HepG2 (cell line): ENCODE data around the gene MTO1. TPM values are rescaled to one million over a fixed set of nuclear protein-coding genes. Genes with fewer than 3 reads are reported as not detected.

Source experiments
- ATAC-seq: fragments of 200-7000 bp; cut with Tn5 transposase; 3 replicates; pipeline ENCODE4 v1.9.1; 2020; ENCODE audit warnings: mild to moderate bottlenecking, moderate library complexity
- BruUV-seq: library from RNA; stranded (reverse); fragments of 400-500 nt; replicated peaks from 2 replicates; lab custom pipeline; 2021; lab: Mats Ljungman, UMichigan
- CTCF ChIA-PET: fragments of 300-600 bp; formaldehyde crosslinking; extraction: SDS; loops from one replicate; lab custom pipeline; 2021; ENCODE audit warnings: low total read pairs, inconsistent platforms, low intra/inter-chr PET ratio; lab: Yijun Ruan, JAX
- POLR2A ChIA-PET: fragments of 350-600 bp; sonication (Branson Sonifier 250); formaldehyde crosslinking; loops from one replicate; lab custom pipeline; 2020; ENCODE audit warnings: antibody characterized with exemption, inconsistent platforms; lab: Yijun Ruan, JAX
- DNase-seq: peaks from one replicate; pipeline ENCODE4 v3.0.0-alpha.2; 2015; ENCODE audit warnings: low spot score
- FAIRE-seq: peaks from 3 replicates; lab custom pipeline; 2011; peaks lifted over from hg19 to GRCh38; lab: Jason Lieb, UNC
- H2AFZ ChIP-seq: one replicate; pipeline ENCODE4 v1.6.1; 2011; ENCODE audit warnings: low read length, inconsistent platforms
- H3K27ac ChIP-seq: fragments of 300-600 bp; 3 replicates; pipeline ENCODE4 v1.8.0; 2011; ENCODE audit warnings: mixed run types, mild to moderate bottlenecking, mixed read lengths, low read length, inconsistent platforms; ENCODE audit not compliant: insufficient read depth; ENCODE audit errors: extremely low read length
- H3K27me3 ChIP-seq, 2 experiments: fragments of 200-600 bp in 1 of 2; 2 replicates in 1 of 2; 3 replicates in 1 of 2; pipeline versions ENCODE4 v1.6.0 to v1.8.0; 2011; ENCODE audit warnings: low read length in 2 of 2, mild to moderate bottlenecking in 2 of 2, moderate library complexity in 2 of 2, inconsistent platforms in 1 of 2; ENCODE audit not compliant: insufficient read depth in 2 of 2, control insufficient read depth in 1 of 2
- H3K36me3 ChIP-seq, 2 experiments: fragments of 200-600 bp in 1 of 2; replicated peaks in 1 of 2; 2 replicates in 1 of 2; 3 replicates in 1 of 2; pipeline versions ENCODE4 v1.5.1 to v1.8.0; 2011; ENCODE audit warnings: low read length in 2 of 2, inconsistent platforms in 1 of 2; ENCODE audit not compliant: insufficient read depth in 2 of 2, control insufficient read depth in 1 of 2
- H3K4me1 ChIP-seq: 2 replicates; pipeline ENCODE4 v1.5.1; 2012; ENCODE audit warnings: low read length, inconsistent platforms; ENCODE audit not compliant: insufficient read depth
- H3K4me2 ChIP-seq: 2 replicates; pipeline ENCODE4 v1.6.0; 2011; ENCODE audit warnings: low read depth, low read length, inconsistent platforms
- H3K4me3 ChIP-seq, 3 experiments: fragments of 200-600 bp in 1 of 3; sonication (generic), shearing (Covaris generic) in 1 of 3; replicated peaks in 1 of 3; 2 replicates each; pipeline ENCODE4 v1.5.1; 2011 to 2016; ENCODE audit warnings: low read length in 3 of 3, inconsistent platforms in 2 of 3, low read depth in 2 of 3, mild to moderate bottlenecking in 2 of 3, control low read depth in 1 of 3, mixed read lengths in 1 of 3; ENCODE audit not compliant: insufficient read depth in 1 of 3
- H3K79me2 ChIP-seq: one replicate; pipeline ENCODE4 v1.6.1; 2011; ENCODE audit warnings: low read length, inconsistent platforms; ENCODE audit not compliant: insufficient read depth
- H3K9ac ChIP-seq: 2 replicates; pipeline ENCODE4 v1.6.0; 2011; ENCODE audit warnings: mild to moderate bottlenecking, low read depth, low read length, inconsistent platforms; ENCODE audit not compliant: insufficient read depth
- H3K9me3 ChIP-seq: 2 replicates; pipeline ENCODE4 v1.5.1; 2012; ENCODE audit warnings: mild to moderate bottlenecking, low read length
- H4K20me1 ChIP-seq: 2 replicates; pipeline ENCODE4 v1.6.0; 2011; ENCODE audit warnings: inconsistent platforms, mild to moderate bottlenecking, low read length, moderate library complexity; ENCODE audit not compliant: insufficient read depth
- ARNT2 ChIP-seq: sonication (generic); formaldehyde crosslinking; IDR thresholded peaks from 2 replicates; pipeline ENCODE4 v1.8.0; 2022; ENCODE audit warnings: mild to moderate bottlenecking, low read depth, missing genetic modification reagents, moderate library complexity
- HNRNPLL ChIP-seq: fragments of 200-400 bp; formaldehyde crosslinking; IDR thresholded peaks from 2 replicates; pipeline ENCODE4 v1.6.1; 2017; ENCODE audit warnings: mild to moderate bottlenecking, low read depth, low read length; ENCODE audit not compliant: poor library complexity, severe bottlenecking
- KLF9 ChIP-seq: IDR thresholded peaks from 2 replicates; pipeline ENCODE4 v1.6.1; 2016; ENCODE audit warnings: low read depth
- MTERF4 ChIP-seq: sonication (generic); formaldehyde crosslinking; IDR thresholded peaks from 2 replicates; pipeline ENCODE4 v1.8.0; 2023; ENCODE audit warnings: mild to moderate bottlenecking, missing genetic modification reagents
- NR1H2 ChIP-seq: sonication (generic); formaldehyde crosslinking; IDR thresholded peaks from 2 replicates; pipeline ENCODE4 v1.8.1; 2022; ENCODE audit warnings: low read depth, missing genetic modification reagents, borderline replicate concordance
- PAWR ChIP-seq: sonication (generic); formaldehyde crosslinking; IDR thresholded peaks from 2 replicates; pipeline ENCODE4 v1.4.0; 2020; ENCODE audit warnings: missing genetic modification reagents, mild to moderate bottlenecking, borderline replicate concordance
- RNF2 ChIP-seq: fragments of 450-650 bp; conservative IDR thresholded peaks from 2 replicates; pipeline ENCODE4 v1.6.1; 2016; ENCODE audit warnings: low read depth
- ZBTB2 ChIP-seq: sonication (generic); formaldehyde crosslinking; IDR thresholded peaks from 2 replicates; pipeline ENCODE4 v1.8.0; 2022; ENCODE audit warnings: low read depth, missing genetic modification reagents
- ZFP36L2 ChIP-seq: sonication (generic); formaldehyde crosslinking; IDR thresholded peaks from 2 replicates; pipeline ENCODE4 v1.4.0; 2020; ENCODE audit warnings: missing genetic modification reagents
- ZHX1 ChIP-seq: sonication (generic); formaldehyde crosslinking; IDR thresholded peaks from 2 replicates; pipeline ENCODE4 v1.8.1; 2022; ENCODE audit warnings: low read depth, mild to moderate bottlenecking, missing genetic modification reagents
- ZKSCAN1 ChIP-seq: fragments of 150-350 bp; IDR thresholded peaks from 2 replicates; pipeline ENCODE4 v1.6.1; 2014; ENCODE audit warnings: low read length
- ZNF343 ChIP-seq: sonication (generic); formaldehyde crosslinking; IDR thresholded peaks from 2 replicates; pipeline ENCODE4 v1.4.0; 2020; ENCODE audit warnings: mild to moderate bottlenecking, missing genetic modification reagents
- ZNF580 ChIP-seq: IDR thresholded peaks from 2 replicates; pipeline ENCODE4 v1.6.1; 2016; ENCODE audit warnings: low read depth, borderline replicate concordance
- ZNF609 ChIP-seq: sonication (generic); formaldehyde crosslinking; IDR thresholded peaks from 2 replicates; pipeline ENCODE4 v1.4.0; 2020; ENCODE audit warnings: mild to moderate bottlenecking, missing genetic modification reagents, borderline replicate concordance
- ZNF670 ChIP-seq: sonication (generic); formaldehyde crosslinking; IDR thresholded peaks from 2 replicates; pipeline ENCODE4 v1.8.0; 2022; ENCODE audit warnings: mild to moderate bottlenecking, missing genetic modification reagents, borderline replicate concordance
- WGBS: methylation state at CpG from one replicate; pipeline ENCODE4 v1.1.6; 2017; ENCODE audit warnings: low lambda C conversion rate; 5-methylcytosine and 5-hydroxymethylcytosine counted together
- in situ Hi-C: cut with HindIII; loops from 2 replicates; pipeline ENCODE4 v1.10.0; 2017; ENCODE audit warnings: low pct_unique_long_range_greater_than_20kb; ENCODE audit not compliant: extremely low pct_ligation_motif_present
- intact Hi-C: fragments of 100-400 bp; cut with micrococcal nuclease; formaldehyde crosslinking; loops from one replicate; pipeline ENCODE4 v1.10.0; 2022; ENCODE audit not compliant: unreplicated experiment
- polyA plus RNA-seq, 8 experiments: library from polyadenylated mRNA; depleted of rRNA in 3 of 8; stranded (reverse) in 7 of 8; unstranded in 1 of 8; fragments of >200 nt; fragmentation: Illumina TruSeq in 4 of 8; extraction: Trizol in 4 of 8; gene quantifications; 2 replicates each; pipeline versions ENCODE4 v1.2.1 to v1.2.3, GENCODE V29; 2011 to 2016; ENCODE audit warnings: low read depth in 4 of 8, missing spikeins in 1 of 8, mixed read lengths in 1 of 8; ENCODE audit not compliant: insufficient read depth in 1 of 8
- total RNA-seq, 5 experiments: library from RNA; depleted of rRNA; stranded (reverse); fragments of >200 nt; fragmentation: Illumina TruSeq; extraction: Trizol; gene quantifications; 2 replicates each; pipeline ENCODE4 v1.2.3, GENCODE V29; 2016; ENCODE audit warnings: low read depth in 1 of 5

Gene MTO1
- total and polyA plus RNA-seq, 2 of the 13 experiments (the other 11 are each of a cell fraction or from before 2014, with no cell fraction given) = 21.1 to 45.3 TPM

DNA sequence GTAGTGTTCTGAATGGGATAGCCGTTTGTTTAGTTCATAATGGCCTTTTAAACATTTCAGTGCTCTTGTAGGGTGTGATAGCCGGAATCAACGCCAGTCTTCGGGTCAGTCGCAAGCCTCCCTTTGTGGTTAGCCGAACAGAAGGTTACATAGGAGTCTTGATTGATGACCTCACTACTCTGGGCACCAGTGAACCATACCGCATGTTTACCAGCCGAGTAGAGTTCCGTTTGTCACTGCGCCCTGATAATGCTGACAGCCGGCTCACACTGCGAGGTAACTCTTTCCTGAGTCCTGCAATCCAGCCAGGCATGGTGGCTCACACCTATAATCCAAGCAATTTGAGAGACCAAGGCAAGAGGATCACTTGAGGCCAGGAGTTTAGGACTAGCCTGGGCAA, 20.4 kb downstream of the MTO1 start:
- H3K27me3 ChIP-seq = no peaks in the 10 kb centered on the region
- DNase-seq (no peak), ATAC-seq (no peak), FAIRE-seq (no peak)
- POLR2A ChIA-PET = no interaction called here
- no peaks in the 10 kb centered on the region for H3K79me2 ChIP-seq
- in situ Hi-C loops = no loop called here
- H3K9me3 ChIP-seq = no peaks in the 10 kb centered on the region
- intact Hi-C loops = no loop called here
- no peaks in the 10 kb centered on the region for H3K4me1 ChIP-seq
- CTCF ChIA-PET = no interaction called here
- no peak overlapping the region for H3K9ac ChIP-seq
- no peak overlapping the region for H3K4me2 ChIP-seq
- no peak overlapping the region for H3K27ac ChIP-seq
- H2AFZ ChIP-seq = no peak overlapping the region
- no TSS peak for BruUV-seq
- no peak overlapping the region for H3K4me3 ChIP-seq
- H4K20me1 ChIP-seq = no peaks in the 10 kb centered on the region
- H3K36me3 ChIP-seq = peaks cover 22 to 68% of the 10 kb centered on the region in 2 experiments
- WGBS = 98% methylated on average over 12 of the region's 12 CpGs
- TF ChIP-seq KLF9 (CRISPR knock-in tag) (no peak), ZNF609 (CRISPR knock-in tag) (no peak), MTERF4 (no peak), ZNF343 (CRISPR knock-in tag) (no peak), NR1H2 (CRISPR knock-in tag) (no peak), ZKSCAN1 (no peak), RNF2 (no peak), ZNF670 (CRISPR knock-in tag) (no peak), ZHX1 (CRISPR knock-in tag) (no peak), ZNF580 (CRISPR knock-in tag) (no peak), HNRNPLL (no peak), ARNT2 (CRISPR knock-in tag) (no peak), ZBTB2 (no peak), PAWR (no peak), ZFP36L2 (CRISPR knock-in tag) (no peak)
